Activated B cell treated with CpG ODN at 0.5 μM for 24 hours (primary cell): ENCODE data around the gene NRBF2. TPM values are rescaled to one million over a fixed set of nuclear protein-coding genes. Genes with fewer than 3 reads are reported as not detected.
"Not testable (repeated sequence)": the region's sequence is repeated elsewhere in the genome, so short reads cannot be mapped to it uniquely, and the experiment has no call there.

ENCODE experiments used
- ATAC-seq: fragments of 200-7000 bp; cut with Tn5 transposase; one replicate; pipeline ENCODE4 v1.10.0; 2021; ENCODE audit warnings: low read depth, mild to moderate bottlenecking, moderate library complexity
- CTCF ChIA-PET: fragments of 350-600 bp; sonication (Branson Sonifier 250); formaldehyde crosslinking; loops from one replicate; lab custom pipeline; 2021; ENCODE audit warnings: antibody characterized with exemption; lab: Charles Lee
- POLR2A ChIA-PET: fragments of 350-600 bp; sonication (Branson Sonifier 250); formaldehyde crosslinking; loops from one replicate; lab custom pipeline; 2021; ENCODE audit warnings: antibody characterized with exemption; lab: Charles Lee
- DNase-seq: peaks from one replicate; pipeline ENCODE4 v3.0.0; 2022
- H3K27ac Mint-ChIP-seq: one replicate; pipeline ENCODE4 v1.8.0; 2020; ENCODE audit warnings: mixed read lengths
- H3K27me3 Mint-ChIP-seq: one replicate; pipeline ENCODE4 v1.8.0; 2021; ENCODE audit warnings: mixed read lengths
- H3K36me3 Mint-ChIP-seq: one replicate; pipeline ENCODE4 v1.8.0; 2021; ENCODE audit warnings: low read depth, mixed read lengths
- H3K4me1 Mint-ChIP-seq: one replicate; pipeline ENCODE4 v1.8.0; 2021; ENCODE audit warnings: mixed read lengths
- H3K4me3 Mint-ChIP-seq: one replicate; pipeline ENCODE4 v1.8.0; 2020; ENCODE audit warnings: mild to moderate bottlenecking, mixed read lengths
- H3K9me3 Mint-ChIP-seq: one replicate; pipeline ENCODE4 v1.8.0; 2020; ENCODE audit warnings: mixed read lengths
- intact Hi-C: fragments of 100-400 bp; cut with micrococcal nuclease; formaldehyde crosslinking; loops from one replicate; pipeline ENCODE4 v1.15.1; 2024
- total RNA-seq: library from RNA; stranded (reverse); gene quantifications from 2 replicates; pipeline ENCODE4 v1.2.3, GENCODE V29; 2022
- TF ChIP-seq, protein P1 (sequence below): fragments of 200-600 bp; IDR thresholded peaks from one replicate; pipeline ENCODE4 v1.8.0; 2022; ENCODE audit warnings: antibody characterized with exemption, mild to moderate bottlenecking

The NRBF2 gene
- total RNA-seq: 23.8 and 26.9 TPM in 2 replicates

DNA sequence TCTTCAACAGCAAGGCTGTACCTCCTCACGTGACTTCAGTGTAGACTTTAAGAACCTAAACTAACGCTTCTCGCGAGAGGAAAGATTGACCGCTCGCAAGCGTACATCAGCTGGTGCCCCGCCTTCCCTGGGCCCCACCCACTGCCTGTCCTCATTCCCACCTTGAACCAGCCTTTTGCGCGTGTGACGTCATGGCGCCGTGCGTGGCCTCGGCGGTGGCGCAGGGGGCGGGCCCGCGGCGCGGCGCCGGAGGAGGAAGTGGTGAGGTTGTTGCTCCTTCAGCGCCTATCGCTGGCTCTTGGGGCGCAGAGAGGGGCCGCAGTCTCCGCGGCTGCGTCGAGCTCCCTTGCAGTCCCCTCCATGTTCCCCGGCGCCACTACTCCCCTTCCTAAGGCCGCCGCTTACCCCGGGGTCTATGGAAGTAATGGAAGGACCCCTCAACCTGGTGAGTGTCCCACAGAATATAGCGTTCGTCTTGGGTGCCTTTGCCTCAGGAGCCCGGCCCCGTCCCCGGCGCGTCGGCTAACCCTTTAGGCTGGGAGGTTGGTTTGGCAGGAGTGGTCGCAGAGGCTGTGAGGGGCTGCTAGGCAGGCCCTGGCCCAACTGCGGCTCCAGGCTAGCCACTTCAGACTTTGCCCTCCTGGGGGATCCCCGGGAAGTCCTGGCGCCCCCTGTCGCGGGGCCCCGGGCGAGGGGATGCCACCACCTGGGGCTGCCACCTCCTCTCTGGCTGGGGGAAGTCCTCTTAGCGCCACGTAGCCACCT is at the start of gene NRBF2:
Gene NRBF2, plus strand, starts transcription at position 273 of the 765 bp plus-strand sequence. Its CDS starts 143 bp downstream, at position 416.
- DNase-seq (peak; percentile 97), ATAC-seq (peak; percentile 88)
- Mint-ChIP-seq H3K36me3 (peaks cover 21% of the 10 kb centered on the region), H3K4me1 (peaks cover 44% of the 10 kb centered on the region), H3K9me3 (peaks cover 6% of the 10 kb centered on the region), H3K27ac (peak within 1 kb of the TSS; percentile 92), H3K27me3 (no peaks in the 10 kb centered on the region), H3K4me3 (peak within 1 kb of the TSS; percentile 93)
- TF ChIP-seq, protein P1, sequence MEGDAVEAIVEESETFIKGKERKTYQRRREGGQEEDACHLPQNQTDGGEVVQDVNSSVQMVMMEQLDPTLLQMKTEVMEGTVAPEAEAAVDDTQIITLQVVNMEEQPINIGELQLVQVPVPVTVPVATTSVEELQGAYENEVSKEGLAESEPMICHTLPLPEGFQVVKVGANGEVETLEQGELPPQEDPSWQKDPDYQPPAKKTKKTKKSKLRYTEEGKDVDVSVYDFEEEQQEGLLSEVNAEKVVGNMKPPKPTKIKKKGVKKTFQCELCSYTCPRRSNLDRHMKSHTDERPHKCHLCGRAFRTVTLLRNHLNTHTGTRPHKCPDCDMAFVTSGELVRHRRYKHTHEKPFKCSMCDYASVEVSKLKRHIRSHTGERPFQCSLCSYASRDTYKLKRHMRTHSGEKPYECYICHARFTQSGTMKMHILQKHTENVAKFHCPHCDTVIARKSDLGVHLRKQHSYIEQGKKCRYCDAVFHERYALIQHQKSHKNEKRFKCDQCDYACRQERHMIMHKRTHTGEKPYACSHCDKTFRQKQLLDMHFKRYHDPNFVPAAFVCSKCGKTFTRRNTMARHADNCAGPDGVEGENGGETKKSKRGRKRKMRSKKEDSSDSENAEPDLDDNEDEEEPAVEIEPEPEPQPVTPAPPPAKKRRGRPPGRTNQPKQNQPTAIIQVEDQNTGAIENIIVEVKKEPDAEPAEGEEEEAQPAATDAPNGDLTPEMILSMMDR: no peak
- CTCF ChIA-PET: interaction anchor here (1.0 to 2.3 kb wide), 5 partner anchors 34 to 696 kb away, joined by 4 to 8 read pairs (median 6); no protein-coding TSS in a partner anchor
- intact Hi-C loops: loop anchor here (1.0 to 10.0 kb wide), 12 partner anchors 25 to 1233 kb away; partner anchors contain the start of genes ADO, EGR2 and REEP3
- POLR2A ChIA-PET: interaction anchor here (0.5 to 2.1 kb wide), 15 partner anchors 9 to 1140 kb away, joined by 3 to 10 read pairs (median 4); partner anchors contain the start of gene EGR2

DNA sequence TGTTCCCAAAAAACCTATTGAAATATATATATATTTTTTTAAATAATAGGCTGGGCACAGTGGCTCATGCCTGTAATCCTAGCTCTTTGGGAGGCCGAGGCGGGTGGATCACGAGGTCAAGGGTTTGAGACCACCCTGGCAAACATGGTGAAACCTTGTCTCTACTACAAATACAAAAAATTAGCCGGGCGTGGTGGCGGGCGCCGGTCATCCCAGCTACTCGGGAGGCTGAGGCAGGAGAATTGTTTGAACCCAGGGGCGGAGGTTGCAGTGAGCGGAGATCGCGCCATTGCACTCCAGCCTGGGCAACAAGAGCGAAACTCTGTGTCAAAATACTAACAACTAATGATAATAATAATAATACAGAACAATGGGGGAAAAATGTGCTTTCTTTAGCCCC is 49.7 kb upstream of the NRBF2 start:
- ChIA-PET POLR2A (interaction anchor here (0.6 kb wide), 1 partner anchor 598 kb away, joined by 3 read pairs; no protein-coding TSS in a partner anchor), CTCF (interaction anchor here (0.8 to 3.9 kb wide), 21 partner anchors 8 to 1043 kb away, joined by 3 to 41 read pairs (median 5); no protein-coding TSS in a partner anchor)
- DNase-seq, H3K27ac Mint-ChIP-seq, H3K4me1 Mint-ChIP-seq, H3K27me3 Mint-ChIP-seq, H3K4me3 Mint-ChIP-seq, ATAC-seq, H3K9me3 Mint-ChIP-seq, H3K36me3 Mint-ChIP-seq, intact Hi-C loops: not testable (repeated sequence)

GRCh38 chr10:63083904-63084689 is 49.0 kb upstream of the NRBF2 start:
- ChIA-PET CTCF (interaction anchor here (0.6 to 3.9 kb wide), 21 partner anchors 9 to 1044 kb away, joined by 3 to 41 read pairs (median 5); no protein-coding TSS in a partner anchor), POLR2A (interaction anchor here (0.6 kb wide), 1 partner anchor 965 kb away, joined by 4 read pairs; no protein-coding TSS in a partner anchor)
- peak; percentile 77 for ATAC-seq
- Mint-ChIP-seq H3K9me3 (no peaks in the 10 kb centered on the region), H3K27ac (no peak overlapping the region), H3K4me3 (no peak overlapping the region), H3K36me3 (no peaks in the 10 kb centered on the region), H3K4me1 (no peaks in the 10 kb centered on the region), H3K27me3 (peaks cover 9% of the 10 kb centered on the region)
- intact Hi-C loops: loop anchor here (1.0 to 2.0 kb wide), 9 partner anchors 75 to 1046 kb away; no protein-coding TSS in a partner anchor
- no peak for DNase-seq
- TF ChIP-seq, protein P1: peak; percentile 53

DNA sequence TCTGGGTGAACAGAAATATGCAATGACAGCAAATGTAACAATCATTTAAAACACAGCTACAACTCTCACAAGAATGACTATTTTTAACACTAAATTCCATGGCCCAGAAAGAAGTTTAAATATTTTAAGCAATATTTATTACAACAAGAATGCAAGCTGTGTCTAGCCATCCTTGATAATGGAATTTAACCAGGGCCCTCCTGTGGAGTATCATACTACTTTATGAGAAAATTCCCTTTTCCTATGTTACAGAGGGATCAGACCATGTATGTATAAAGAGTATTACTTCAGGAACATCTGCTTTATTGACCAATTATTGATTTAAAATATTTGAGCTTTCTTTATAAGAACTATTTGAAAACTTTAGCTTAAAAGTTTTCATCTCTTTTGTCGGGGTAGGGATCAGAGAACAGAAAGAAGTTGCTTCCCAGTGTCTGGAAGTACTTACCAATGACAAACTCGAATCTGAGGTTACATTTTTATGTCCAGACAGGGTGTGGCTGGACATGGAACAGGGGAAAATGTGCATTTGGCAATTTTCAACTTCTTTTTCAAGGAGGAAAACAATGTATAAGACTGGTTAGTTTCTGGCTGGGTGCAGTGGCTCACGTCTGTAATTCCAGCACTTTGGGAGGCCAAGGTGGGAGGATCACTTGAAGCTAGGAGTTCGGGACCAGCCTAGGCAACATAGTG is 48.3 kb upstream of the NRBF2 start:
- ChIA-PET POLR2A (no interaction called here), CTCF (interaction anchor here (1.5 to 3.9 kb wide), 14 partner anchors 80 to 820 kb away, joined by 3 to 41 read pairs (median 10); no protein-coding TSS in a partner anchor)
- Mint-ChIP-seq H3K4me3 (no peak overlapping the region), H3K4me1 (no peaks in the 10 kb centered on the region), H3K27me3 (peaks cover 10% of the 10 kb centered on the region), H3K9me3 (no peaks in the 10 kb centered on the region), H3K36me3 (no peaks in the 10 kb centered on the region), H3K27ac (no peak overlapping the region)
- DNase-seq (no peak), ATAC-seq (no peak)
- TF ChIP-seq, protein P1: no peak
- intact Hi-C loops: loop anchor here (1.0 to 2.0 kb wide), 9 partner anchors 74 to 1047 kb away; no protein-coding TSS in a partner anchor

GRCh38 chr10:63093227-63093626 is 39.9 kb upstream of the NRBF2 start:
- intact Hi-C loops: no loop called here
- no peak overlapping the region for H3K4me3 Mint-ChIP-seq

More at GRCh38 chr10:63093227-63093626, 39.9 kb upstream of the NRBF2 start:
- Mint-ChIP-seq H3K27ac (no peak overlapping the region), H3K4me1 (no peaks in the 10 kb centered on the region), H3K27me3 (peaks cover 14% of the 10 kb centered on the region), H3K9me3 (no peaks in the 10 kb centered on the region), H3K36me3 (no peaks in the 10 kb centered on the region)
- TF ChIP-seq, protein P1: no peak
- ChIA-PET CTCF (no interaction called here), POLR2A (no interaction called here)
- no peak for DNase-seq
- ATAC-seq: no peak
